DOHH2 (cell line): Measurements from ENCODE around the gene GRIN2A.

ENCODE experiments used
- CTCF ChIP-seq: fragments of 200-600 bp; sonication (generic); IDR thresholded peaks from one replicate; pipeline ENCODE4 v1.5.1; 2014; ENCODE audit warnings: antibody characterized with exemption, mild to moderate bottlenecking, low read depth, low read length; ENCODE audit not compliant: poor library complexity, severe bottlenecking
- EZH2phosphoT487 ChIP-seq: fragments of 200-600 bp; sonication (generic); IDR thresholded peaks from 2 replicates; pipeline ENCODE4 v1.6.1; 2017; ENCODE audit warnings: borderline replicate concordance, mild to moderate bottlenecking, antibody characterized with exemption, low read length, moderate library complexity, mixed read lengths

- no peak for TF ChIP-seq CTCF
- no peak for TF ChIP-seq EZH2phosphoT487
These were observed 445.7 kb downstream of the GRIN2A start for GRCh38 chr16:9736547-9736946.
